Measurements from ENCODE around the gene RTTN.

The RTTN gene

GRCh38 chr18:70085641-70086040 lies 119.8 kb downstream of the RTTN start (continued):
- TF ChIP-seq ESRRG (CRISPR knock-in tag; IDR thresholded peaks at IDR 0.05): no peak

- no peak for ATAC-seq
- TF ChIP-seq ARNTL (CRISPR knock-in tag; IDR thresholded peaks at IDR 0.05; ENCODE audit: borderline replicate concordance, low read depth) (no peak), CREB5 (CRISPR knock-in tag; IDR thresholded peaks at IDR 0.05; ENCODE audit: low read depth) (no peak), SNAI2 (CRISPR knock-in tag; IDR thresholded peaks at IDR 0.05) (no peak), ESRRG (CRISPR knock-in tag; IDR thresholded peaks at IDR 0.05) (no peak), GLIS3 (CRISPR knock-in tag; IDR thresholded peaks at IDR 0.05) (no peak), ZNF70 (CRISPR knock-in tag; IDR thresholded peaks at IDR 0.05) (no peak), PPARA (CRISPR knock-in tag; IDR thresholded peaks at IDR 0.05; ENCODE audit: borderline replicate concordance) (no peak), RARB (CRISPR knock-in tag; IDR thresholded peaks at IDR 0.05) (no peak), ZNF8 (CRISPR knock-in tag; IDR thresholded peaks at IDR 0.05) (no peak), OSR1 (CRISPR knock-in tag; IDR thresholded peaks at IDR 0.05) (no peak)
- TF ChIP-seq, protein P1, sequence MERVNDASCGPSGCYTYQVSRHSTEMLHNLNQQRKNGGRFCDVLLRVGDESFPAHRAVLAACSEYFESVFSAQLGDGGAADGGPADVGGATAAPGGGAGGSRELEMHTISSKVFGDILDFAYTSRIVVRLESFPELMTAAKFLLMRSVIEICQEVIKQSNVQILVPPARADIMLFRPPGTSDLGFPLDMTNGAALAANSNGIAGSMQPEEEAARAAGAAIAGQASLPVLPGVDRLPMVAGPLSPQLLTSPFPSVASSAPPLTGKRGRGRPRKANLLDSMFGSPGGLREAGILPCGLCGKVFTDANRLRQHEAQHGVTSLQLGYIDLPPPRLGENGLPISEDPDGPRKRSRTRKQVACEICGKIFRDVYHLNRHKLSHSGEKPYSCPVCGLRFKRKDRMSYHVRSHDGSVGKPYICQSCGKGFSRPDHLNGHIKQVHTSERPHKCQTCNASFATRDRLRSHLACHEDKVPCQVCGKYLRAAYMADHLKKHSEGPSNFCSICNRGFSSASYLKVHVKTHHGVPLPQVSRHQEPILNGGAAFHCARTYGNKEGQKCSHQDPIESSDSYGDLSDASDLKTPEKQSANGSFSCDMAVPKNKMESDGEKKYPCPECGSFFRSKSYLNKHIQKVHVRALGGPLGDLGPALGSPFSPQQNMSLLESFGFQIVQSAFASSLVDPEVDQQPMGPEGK (CRISPR knock-in tag; IDR thresholded peaks at IDR 0.05; ENCODE audit: borderline replicate concordance): no peak
- TF ChIP-seq, protein P2, sequence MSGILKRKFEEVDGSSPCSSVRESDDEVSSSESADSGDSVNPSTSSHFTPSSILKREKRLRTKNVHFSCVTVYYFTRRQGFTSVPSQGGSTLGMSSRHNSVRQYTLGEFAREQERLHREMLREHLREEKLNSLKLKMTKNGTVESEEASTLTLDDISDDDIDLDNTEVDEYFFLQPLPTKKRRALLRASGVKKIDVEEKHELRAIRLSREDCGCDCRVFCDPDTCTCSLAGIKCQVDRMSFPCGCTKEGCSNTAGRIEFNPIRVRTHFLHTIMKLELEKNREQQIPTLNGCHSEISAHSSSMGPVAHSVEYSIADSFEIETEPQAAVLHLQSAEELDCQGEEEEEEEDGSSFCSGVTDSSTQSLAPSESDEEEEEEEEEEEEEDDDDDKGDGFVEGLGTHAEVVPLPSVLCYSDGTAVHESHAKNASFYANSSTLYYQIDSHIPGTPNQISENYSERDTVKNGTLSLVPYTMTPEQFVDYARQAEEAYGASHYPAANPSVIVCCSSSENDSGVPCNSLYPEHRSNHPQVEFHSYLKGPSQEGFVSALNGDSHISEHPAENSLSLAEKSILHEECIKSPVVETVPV (CRISPR knock-in tag; IDR thresholded peaks at IDR 0.05): no peak
Measured at GRCh38 chr18:70082430-70082829, 123.1 kb downstream of the RTTN start.

- no peak for ATAC-seq
- TF ChIP-seq, protein P1 (CRISPR knock-in tag; IDR thresholded peaks at IDR 0.05; ENCODE audit: borderline replicate concordance): no peak
- TF ChIP-seq ZC3H10 (CRISPR knock-in tag; IDR thresholded peaks at IDR 0.05) (no peak), BACH2 (CRISPR knock-in tag; IDR thresholded peaks at IDR 0.05; ENCODE audit: borderline replicate concordance) (no peak), SNAI2 (CRISPR knock-in tag; IDR thresholded peaks at IDR 0.05) (no peak), CREB5 (CRISPR knock-in tag; IDR thresholded peaks at IDR 0.05; ENCODE audit: low read depth) (no peak), ARNTL (CRISPR knock-in tag; IDR thresholded peaks at IDR 0.05; ENCODE audit: borderline replicate concordance, low read depth) (no peak), TOX (CRISPR knock-in tag; IDR thresholded peaks at IDR 0.05; ENCODE audit: borderline replicate concordance) (no peak), PPARA (CRISPR knock-in tag; IDR thresholded peaks at IDR 0.05; ENCODE audit: borderline replicate concordance) (no peak), ZNF70 (CRISPR knock-in tag; IDR thresholded peaks at IDR 0.05) (no peak)
- TF ChIP-seq, protein P3, sequence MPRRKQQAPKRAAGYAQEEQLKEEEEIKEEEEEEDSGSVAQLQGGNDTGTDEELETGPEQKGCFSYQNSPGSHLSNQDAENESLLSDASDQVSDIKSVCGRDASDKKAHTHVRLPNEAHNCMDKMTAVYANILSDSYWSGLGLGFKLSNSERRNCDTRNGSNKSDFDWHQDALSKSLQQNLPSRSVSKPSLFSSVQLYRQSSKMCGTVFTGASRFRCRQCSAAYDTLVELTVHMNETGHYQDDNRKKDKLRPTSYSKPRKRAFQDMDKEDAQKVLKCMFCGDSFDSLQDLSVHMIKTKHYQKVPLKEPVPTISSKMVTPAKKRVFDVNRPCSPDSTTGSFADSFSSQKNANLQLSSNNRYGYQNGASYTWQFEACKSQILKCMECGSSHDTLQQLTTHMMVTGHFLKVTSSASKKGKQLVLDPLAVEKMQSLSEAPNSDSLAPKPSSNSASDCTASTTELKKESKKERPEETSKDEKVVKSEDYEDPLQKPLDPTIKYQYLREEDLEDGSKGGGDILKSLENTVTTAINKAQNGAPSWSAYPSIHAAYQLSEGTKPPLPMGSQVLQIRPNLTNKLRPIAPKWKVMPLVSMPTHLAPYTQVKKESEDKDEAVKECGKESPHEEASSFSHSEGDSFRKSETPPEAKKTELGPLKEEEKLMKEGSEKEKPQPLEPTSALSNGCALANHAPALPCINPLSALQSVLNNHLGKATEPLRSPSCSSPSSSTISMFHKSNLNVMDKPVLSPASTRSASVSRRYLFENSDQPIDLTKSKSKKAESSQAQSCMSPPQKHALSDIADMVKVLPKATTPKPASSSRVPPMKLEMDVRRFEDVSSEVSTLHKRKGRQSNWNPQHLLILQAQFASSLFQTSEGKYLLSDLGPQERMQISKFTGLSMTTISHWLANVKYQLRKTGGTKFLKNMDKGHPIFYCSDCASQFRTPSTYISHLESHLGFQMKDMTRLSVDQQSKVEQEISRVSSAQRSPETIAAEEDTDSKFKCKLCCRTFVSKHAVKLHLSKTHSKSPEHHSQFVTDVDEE (CRISPR knock-in tag; IDR thresholded peaks at IDR 0.05): no peak
- TF ChIP-seq, protein P2 (CRISPR knock-in tag; IDR thresholded peaks at IDR 0.05): no peak
Measured at GRCh38 chr18:70078106-70078505, 127.4 kb downstream of the RTTN start.
